GM19438 (cell line): Measurements from ENCODE around the gene ZNF526.

Experiments
- ATAC-seq: cut with Tn5 transposase; IDR thresholded peaks from one replicate; pipeline ENCODE4 v1.9.1; 2021; ENCODE audit warnings: low read depth; ENCODE audit not compliant: unreplicated experiment

Gene ZNF526

DNA sequence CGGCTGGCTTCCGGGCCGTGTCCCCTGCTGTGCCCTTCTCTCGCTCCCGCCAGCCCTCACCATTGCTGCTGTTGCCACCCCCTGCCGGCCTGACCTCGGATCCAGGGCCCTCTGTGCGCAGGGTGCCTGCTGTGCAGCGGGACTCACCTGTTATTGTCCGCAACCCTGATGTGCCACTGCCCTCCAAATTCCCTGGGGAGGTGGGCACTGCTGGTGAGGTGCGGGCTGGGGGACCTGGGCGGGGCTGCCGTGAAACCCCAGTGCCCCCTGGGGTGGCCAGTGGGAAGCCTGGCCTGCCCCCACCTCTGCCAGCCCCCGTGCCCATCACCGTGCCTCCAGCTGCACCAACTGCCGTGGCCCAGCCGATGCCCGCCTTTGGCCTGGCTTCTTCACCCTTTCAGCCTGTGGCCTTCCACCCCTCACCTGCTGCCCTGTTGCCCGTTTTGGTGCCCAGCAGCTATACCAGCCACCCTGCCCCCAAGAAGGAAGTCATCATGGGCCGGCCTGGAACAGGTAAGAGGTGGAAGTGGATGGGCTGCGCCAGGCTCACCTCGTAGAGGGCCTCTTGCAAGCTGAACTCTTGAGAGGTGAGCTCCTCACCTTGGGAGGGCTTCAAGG lies 54.1 kb downstream of the ZNF526 start:
- ATAC-seq: no peak

GRCh38 chr19:42275103-42275502 lies 55.0 kb downstream of the ZNF526 start:
- no peak for ATAC-seq

- no peak for ATAC-seq
Observed at GRCh38 chr19:42275517-42275916, 55.4 kb downstream of the ZNF526 start.

DNA sequence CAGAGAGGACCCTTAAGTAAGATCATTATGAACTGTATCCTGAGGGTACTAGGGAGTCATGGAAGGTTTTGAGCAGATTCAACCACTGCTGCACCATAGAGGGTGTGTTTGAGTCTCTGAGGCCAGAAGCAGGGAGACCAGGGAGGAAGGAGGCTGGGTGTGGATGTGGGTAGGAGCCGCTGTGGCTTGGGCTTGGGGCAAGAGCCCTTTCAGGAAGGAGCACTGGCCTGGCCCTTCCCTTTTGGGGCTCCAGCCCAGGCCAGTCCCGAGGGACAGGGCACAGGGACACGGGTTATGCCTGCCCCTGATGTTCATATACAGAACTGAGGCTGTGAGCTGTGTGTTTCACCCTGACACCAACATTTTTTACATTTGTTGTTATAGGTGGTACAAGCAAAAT lies 56.2 kb downstream of the ZNF526 start:
- no peak for ATAC-seq

DNA sequence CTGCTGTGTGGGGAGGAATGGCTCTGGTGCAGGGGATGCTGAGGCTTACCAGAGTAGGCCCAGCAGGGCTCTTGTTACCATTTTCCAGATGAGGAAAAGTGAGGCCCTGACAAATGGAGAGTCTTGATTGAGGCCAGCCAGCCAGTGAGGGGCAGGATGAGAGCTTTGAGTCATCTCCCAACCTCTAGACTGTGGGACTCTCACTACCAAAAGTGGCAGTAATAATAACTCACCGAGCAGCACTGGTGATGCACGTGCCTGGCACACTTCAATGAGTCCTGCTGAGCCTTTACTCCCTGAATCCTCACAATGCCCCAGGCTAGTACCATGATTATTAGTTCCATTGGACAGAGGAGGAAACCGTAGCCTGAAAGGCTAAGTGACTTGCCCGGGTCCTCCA lies 56.7 kb downstream of the ZNF526 start:
- no peak for ATAC-seq
